ENCODE measurements around the gene FHIT.

The FHIT gene

DNA sequence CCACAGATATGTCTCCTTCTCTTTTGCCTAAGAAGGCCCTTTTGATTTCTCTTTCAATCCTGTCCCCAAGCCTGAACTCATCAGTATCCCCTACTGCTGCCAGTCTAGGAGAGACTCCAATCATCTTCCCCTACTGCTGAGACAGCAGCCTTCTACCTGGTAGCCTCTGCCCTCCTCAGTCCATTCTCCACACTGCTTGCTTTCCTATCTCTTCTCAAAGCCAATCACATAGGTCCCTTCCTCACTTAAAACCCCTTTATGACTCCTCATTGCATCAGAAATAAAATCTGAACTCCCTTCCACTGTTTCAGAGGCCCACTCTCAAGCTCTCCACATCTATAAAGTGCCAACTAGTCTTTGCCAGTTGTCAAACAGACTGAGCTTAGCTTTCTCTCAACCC is 1119.6 kb downstream of the FHIT start:
- Mint-ChIP-seq H3K9me3 (peaks cover 4 to 10% of the 10 kb centered on the region in 2 donors), H3K27ac (peak overlapping the region in 1 of 2 donors; percentile 4), H3K27me3 (no peaks in the 10 kb centered on the region), H3K4me3 (no peak overlapping the region), H3K4me1 (peaks cover 12% of the 10 kb centered on the region)
- ATAC-seq (peak; percentile 54), DNase-seq (no peak)

DNA sequence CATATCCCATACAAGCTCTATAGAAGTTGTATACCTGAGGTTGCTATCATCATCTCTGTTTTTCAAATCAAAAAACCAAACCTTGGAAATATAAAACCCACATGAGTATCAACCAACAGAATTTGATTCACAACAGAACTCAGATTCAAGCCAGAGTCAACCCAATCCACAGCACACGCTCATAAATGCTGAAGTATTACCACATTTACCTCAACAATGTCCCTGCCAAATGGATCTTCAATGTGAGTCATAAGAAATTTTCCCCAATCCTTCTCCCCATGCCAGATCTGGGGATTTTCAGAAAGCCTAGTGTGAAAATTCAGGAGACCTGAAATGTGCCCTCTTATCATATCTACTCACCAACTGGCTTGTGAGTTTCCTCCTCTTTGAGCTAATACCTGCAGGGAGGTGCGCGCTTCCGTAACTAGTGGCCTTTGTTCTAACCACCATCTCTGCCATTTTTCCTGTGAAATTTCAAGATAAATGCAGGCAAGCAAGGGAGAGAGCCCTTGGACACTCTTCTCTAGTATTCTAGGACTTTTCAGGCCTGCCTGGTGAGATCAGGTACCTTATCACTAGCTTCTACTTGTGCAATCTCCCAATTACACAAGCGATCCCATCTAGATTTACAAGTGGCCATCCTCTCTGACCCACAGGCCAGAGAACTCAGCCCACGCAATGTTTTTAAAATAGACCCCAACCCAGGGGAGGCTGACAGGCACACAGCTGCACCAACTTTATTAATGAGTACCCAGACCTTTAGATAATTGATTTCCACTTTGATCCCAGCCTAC is 1124.5 kb downstream of the FHIT start:
- DNase-seq (no peak), ATAC-seq (no peak)
- Mint-ChIP-seq H3K4me3 (no peak overlapping the region), H3K4me1 (peaks cover 1% of the 10 kb centered on the region), H3K27me3 (no peaks in the 10 kb centered on the region), H3K27ac (no peak overlapping the region), H3K9me3 (peaks cover 0 to 20% of the 10 kb centered on the region in 2 donors)

DNA sequence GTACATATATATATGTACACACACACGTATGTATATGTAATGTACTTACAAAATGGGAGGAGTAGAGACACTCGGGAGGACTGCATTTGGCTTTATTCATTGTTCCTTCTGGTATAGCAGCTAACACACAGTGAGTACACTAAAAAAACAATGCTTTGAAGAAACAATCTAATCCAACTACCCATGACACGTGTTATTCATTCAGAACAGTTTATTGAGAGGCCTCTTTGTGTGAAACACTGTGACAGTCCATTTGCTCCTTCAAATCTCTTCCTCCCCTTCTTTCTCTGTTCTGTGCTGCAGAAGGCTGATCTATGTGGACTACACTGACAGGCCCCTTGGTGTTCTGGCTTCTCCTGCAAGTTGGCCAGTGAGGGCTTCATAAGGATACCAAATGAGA is 1125.6 kb downstream of the FHIT start:
- Mint-ChIP-seq H3K27ac (peak overlapping the region in 1 of 2 donors; percentile 22), H3K27me3 (no peaks in the 10 kb centered on the region), H3K9me3 (peaks cover 0 to 20% of the 10 kb centered on the region in 2 donors), H3K4me1 (no peaks in the 10 kb centered on the region), H3K4me3 (no peak overlapping the region)
- no peak for ATAC-seq
- no peak for DNase-seq

DNA sequence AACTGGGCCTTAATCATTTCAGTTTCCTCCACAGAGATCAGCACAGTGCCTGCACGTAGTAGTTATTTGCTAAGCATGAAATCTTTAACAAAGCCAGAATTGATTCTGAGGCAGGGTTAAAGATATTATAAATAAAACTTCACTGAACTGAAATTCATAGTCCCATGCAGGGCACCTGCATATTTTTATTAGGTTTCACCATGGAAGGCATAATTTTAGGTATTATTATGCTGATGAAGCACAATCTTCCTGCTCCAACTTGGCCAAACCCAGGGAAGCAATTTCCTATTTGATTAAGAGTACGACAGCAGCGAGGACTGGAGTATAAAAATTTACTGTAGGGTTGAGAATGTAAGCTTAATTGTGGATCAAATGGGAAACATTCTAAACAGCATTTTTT is 1131.0 kb downstream of the FHIT start:
- DNase-seq (no peak), ATAC-seq (no peak)
- no peak overlapping the region for H3K27ac Mint-ChIP-seq
- H3K27me3 Mint-ChIP-seq = no peaks in the 10 kb centered on the region
- H3K9me3 Mint-ChIP-seq = no peaks in the 10 kb centered on the region
- H3K4me3 Mint-ChIP-seq = no peak overlapping the region
- no peaks in the 10 kb centered on the region for H3K4me1 Mint-ChIP-seq

DNA sequence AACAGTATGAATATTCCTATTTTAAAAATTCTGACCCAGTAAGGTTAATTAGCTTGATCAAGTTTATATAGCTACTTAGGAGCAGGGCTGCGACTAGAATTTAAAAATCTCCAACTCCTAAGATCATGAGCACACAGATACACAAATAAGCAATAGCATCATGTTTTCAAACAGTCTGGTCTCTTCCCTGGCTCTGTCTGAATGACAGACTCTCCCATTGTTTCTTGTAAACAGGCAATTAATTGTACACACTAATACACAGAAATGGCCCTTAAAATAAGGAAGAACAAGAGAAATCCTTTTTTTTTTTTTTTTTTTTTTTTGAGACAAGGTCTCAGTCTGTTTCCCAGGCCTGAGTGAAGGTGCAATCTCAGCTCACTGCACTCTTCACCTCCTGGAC is 1137.1 kb downstream of the FHIT start:
- H3K9me3 Mint-ChIP-seq = peaks cover 0 to 5% of the 10 kb centered on the region in 2 donors
- no peak for DNase-seq
- H3K27me3 Mint-ChIP-seq = no peaks in the 10 kb centered on the region
- no peak for ATAC-seq
- H3K4me1 Mint-ChIP-seq = no peaks in the 10 kb centered on the region
- no peak overlapping the region for H3K27ac Mint-ChIP-seq
- no peak overlapping the region for H3K4me3 Mint-ChIP-seq

DNA sequence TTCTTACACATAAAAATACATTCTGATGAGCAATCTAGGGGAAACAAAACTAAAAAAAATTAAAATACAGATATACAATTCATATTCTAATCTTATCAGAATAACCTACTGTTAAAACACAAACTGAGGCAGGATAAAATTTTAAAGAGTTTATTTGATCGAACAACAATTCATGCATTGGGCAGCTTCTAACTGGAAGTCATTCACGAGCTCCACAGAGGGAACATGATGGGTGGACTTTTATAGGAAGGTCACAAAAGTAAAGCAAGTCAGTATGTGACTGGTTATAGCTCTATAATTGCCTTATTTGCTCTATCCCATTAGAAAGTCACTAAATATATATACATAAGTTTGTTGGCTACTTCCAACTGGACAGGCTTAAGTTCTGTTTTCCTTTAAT is 1144.0 kb downstream of the FHIT start:
- H3K27me3 Mint-ChIP-seq = no peaks in the 10 kb centered on the region
- no peak for DNase-seq
- H3K4me3 Mint-ChIP-seq = no peak overlapping the region
- H3K9me3 Mint-ChIP-seq = no peaks in the 10 kb centered on the region
- H3K4me1 Mint-ChIP-seq = peaks cover 16% of the 10 kb centered on the region
- no peak overlapping the region for H3K27ac Mint-ChIP-seq
- no peak for ATAC-seq

DNA sequence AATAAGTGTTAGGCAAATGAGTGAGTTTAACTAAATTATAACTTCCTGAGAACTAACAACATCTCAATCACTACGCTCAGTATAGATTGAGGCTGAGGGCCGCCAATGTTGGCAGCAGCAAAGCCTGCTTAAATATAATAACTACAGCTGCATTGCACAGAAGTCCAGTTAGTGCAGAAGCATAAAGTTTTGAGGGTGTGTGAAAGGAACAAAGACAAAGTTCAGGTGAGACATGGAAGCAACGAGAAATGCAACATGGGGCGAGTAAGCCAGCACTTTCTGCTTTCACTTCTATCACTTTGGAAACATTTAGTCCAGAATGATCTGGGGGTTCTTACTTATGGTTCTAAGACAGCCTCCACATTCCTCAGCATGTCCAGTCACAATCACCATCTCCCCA is 1149.1 kb downstream of the FHIT start:
- Mint-ChIP-seq H3K9me3 (no peaks in the 10 kb centered on the region), H3K4me3 (no peak overlapping the region), H3K27me3 (no peaks in the 10 kb centered on the region), H3K4me1 (peaks cover 16% of the 10 kb centered on the region), H3K27ac (no peak overlapping the region)
- DNase-seq (no peak), ATAC-seq (no peak)

DNA sequence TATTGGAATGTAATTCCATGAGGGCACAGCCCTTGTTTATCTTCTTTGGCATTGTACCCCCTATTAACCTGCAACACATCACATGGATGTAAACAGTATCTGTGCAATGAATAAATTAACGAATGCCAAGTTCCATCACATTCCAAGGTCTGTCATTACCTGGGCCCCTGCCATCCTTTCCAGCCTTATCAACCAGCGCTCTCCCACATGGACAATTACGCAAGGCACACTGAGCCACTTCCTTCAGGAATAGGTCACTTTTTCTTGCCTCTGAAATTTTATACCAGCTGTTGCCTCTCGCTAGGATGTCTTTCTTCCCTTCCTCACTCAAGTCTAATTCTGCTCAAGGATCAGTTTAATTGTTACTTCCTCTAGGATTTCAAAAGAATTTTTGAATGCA is 1149.6 kb downstream of the FHIT start:
- Mint-ChIP-seq H3K27ac (no peak overlapping the region), H3K9me3 (peaks cover 0 to under 1% of the 10 kb centered on the region in 2 donors), H3K4me3 (no peak overlapping the region), H3K27me3 (no peaks in the 10 kb centered on the region), H3K4me1 (peaks cover 18% of the 10 kb centered on the region)
- ATAC-seq = no peak
- no peak for DNase-seq

DNA sequence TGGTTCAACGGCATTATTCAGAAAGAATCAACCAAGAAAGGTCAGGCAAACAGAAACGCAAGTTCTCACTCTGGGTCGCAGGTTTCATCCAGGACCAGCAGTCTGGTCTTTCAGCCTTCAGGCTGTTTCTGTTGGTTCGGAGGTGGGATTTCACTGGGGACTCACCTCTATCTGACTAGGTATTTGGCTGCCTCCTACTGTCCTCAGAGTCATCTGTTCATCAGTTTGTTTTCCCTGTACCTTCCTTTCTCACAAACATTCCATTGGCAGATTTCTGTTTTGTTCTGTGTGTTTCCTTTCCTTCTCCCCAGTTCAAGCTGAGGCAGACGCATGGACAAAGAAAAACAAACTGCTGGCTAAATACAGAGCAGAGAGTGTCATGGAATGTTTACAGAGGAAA is 1154.8 kb downstream of the FHIT start:
- Mint-ChIP-seq H3K4me3 (no peak overlapping the region), H3K4me1 (peaks cover 23% of the 10 kb centered on the region), H3K27ac (peak overlapping the region in 1 of 2 donors; percentile 5), H3K27me3 (no peaks in the 10 kb centered on the region), H3K9me3 (peaks cover 6 to 14% of the 10 kb centered on the region in 2 donors)
- DNase-seq (no peak), ATAC-seq (no peak)

DNA sequence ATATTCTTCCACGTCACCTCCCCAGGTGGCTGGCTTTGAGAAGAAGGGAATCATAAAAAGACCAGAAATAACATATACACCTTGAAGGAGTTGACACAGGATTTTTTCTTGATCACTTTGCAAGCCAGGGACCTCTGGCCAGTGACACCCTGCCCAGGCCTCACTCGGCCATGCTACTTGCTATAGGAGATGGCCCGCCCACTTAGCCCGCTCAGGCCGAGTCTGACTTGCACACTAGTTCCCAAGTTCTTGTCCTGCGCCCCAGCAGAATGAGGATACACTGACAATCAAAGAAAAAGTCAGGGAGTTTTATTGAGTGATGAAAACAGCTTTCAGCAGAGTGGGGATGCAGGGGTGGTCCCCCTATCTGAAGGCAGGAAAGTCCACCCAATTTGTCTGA is 1155.3 kb downstream of the FHIT start:
- Mint-ChIP-seq H3K27me3 (no peaks in the 10 kb centered on the region), H3K4me1 (peaks cover 28% of the 10 kb centered on the region), H3K27ac (peak overlapping the region in 1 of 2 donors; percentile 7), H3K9me3 (peaks cover 6 to 14% of the 10 kb centered on the region in 2 donors), H3K4me3 (no peak overlapping the region)
- no peak for ATAC-seq
- no peak for DNase-seq

DNA sequence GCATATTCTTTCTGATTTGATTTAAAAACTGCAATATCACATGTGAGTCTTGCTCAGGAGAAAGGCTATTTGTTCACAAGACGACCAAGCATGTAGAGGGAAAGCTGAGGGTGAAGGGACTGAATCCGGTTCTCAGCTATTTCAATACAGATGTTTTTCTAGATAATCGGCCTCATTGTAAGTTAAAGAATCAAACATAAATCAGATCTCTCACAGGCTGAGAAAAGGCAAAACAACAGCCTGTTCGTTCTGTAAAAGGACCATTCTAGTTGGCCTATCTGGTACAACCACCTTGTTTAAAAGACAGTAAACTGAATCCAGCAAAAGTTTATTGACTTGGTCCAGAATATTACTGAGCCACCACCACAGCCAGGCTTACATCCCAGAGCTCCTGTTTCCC is 1155.7 kb downstream of the FHIT start:
- ATAC-seq (no peak), DNase-seq (no peak)
- H3K4me1 Mint-ChIP-seq = peaks cover 32% of the 10 kb centered on the region
- H3K9me3 Mint-ChIP-seq = peaks cover 6 to 14% of the 10 kb centered on the region in 2 donors
- H3K27me3 Mint-ChIP-seq = no peaks in the 10 kb centered on the region
- H3K4me3 Mint-ChIP-seq = no peak overlapping the region
- no peak overlapping the region for H3K27ac Mint-ChIP-seq

DNA sequence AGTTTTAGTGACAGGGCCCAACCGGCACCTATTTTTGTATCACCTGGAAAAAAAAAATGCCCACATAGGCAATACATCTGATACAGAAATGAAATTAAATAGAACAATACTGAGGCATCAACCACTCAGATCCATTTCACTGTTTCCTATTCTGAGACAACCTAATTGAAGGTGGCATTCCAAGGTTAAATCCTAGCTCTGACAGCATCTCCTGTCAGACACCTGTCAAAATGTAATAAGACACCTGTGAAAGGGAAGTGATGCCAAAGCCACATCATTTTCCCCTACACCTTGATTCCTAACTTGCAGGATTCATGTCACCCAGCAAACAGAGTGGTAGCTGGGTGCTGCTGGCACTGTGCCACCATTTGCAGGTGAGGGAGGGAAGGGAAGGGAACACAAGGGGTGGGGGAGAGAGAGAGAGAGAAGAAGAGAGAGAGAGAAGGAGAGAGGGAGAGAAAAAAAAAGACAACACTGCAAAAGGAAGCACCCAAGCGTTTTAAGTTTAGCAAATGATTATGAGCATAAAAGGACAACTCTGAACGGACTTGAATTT is 1156.8 kb downstream of the FHIT start:
- Mint-ChIP-seq H3K27ac (no peak overlapping the region), H3K9me3 (peaks cover 6 to 14% of the 10 kb centered on the region in 2 donors), H3K4me1 (peaks cover 39% of the 10 kb centered on the region), H3K4me3 (no peak overlapping the region), H3K27me3 (no peaks in the 10 kb centered on the region)
- ATAC-seq = no peak
- no peak for DNase-seq

DNA sequence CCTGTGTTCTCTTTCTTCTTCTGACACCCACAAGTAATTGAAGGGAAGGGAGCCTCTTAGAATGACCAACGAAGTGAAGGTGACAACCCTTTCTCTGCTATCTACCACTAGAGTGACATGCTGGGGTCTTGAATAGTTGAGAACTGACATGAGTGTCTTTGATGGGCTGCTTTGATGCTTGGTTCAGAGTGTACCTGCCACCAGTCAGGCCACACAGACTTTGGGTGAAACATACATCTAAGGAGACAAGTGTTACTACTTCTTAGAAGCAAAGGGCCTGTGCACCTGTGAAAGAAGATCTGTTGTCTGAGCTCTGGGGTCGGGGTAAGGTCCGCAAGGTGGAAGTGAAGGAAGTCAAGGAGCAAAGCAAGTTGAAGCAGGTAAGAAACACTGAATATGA is 1160.7 kb downstream of the FHIT start:
- peak overlapping the region in 1 of 2 donors; percentile 0 for H3K27ac Mint-ChIP-seq
- ATAC-seq = no peak
- H3K4me3 Mint-ChIP-seq = no peak overlapping the region
- H3K27me3 Mint-ChIP-seq = no peaks in the 10 kb centered on the region
- no peak for DNase-seq
- peaks cover 56% of the 10 kb centered on the region for H3K4me1 Mint-ChIP-seq
- peaks cover 21 to 23% of the 10 kb centered on the region in 2 donors for H3K9me3 Mint-ChIP-seq

DNA sequence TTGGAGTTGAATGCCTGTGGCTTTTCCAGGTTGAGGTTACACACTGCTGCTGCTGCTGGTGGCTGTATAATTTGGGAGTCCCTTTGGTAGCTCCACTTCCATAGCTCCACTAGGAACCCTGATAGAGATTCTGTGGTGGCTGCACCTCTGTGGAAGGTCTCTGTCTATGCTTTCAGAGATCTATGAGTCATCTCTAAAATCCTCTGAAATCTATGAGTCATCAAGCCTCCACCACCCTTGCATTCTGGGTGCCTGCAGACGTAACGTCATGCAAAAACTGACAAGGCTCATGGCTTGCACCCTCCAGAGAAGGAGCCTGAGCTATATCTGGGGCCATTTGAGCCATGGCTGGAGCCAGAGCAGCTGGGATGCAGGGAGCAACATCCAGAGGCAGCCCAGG is 1164.4 kb downstream of the FHIT start:
- H3K27ac Mint-ChIP-seq = peak overlapping the region in 1 of 2 donors; percentile 34
- H3K9me3 Mint-ChIP-seq = peaks cover 20 to 25% of the 10 kb centered on the region in 2 donors
- DNase-seq (peak; percentile 27 to 61), ATAC-seq (peak; percentile 99)
- H3K4me3 Mint-ChIP-seq = peak overlapping the region in 1 of 2 donors; percentile 14
- H3K4me1 Mint-ChIP-seq = peaks cover 70% of the 10 kb centered on the region
- H3K27me3 Mint-ChIP-seq = no peaks in the 10 kb centered on the region

DNA sequence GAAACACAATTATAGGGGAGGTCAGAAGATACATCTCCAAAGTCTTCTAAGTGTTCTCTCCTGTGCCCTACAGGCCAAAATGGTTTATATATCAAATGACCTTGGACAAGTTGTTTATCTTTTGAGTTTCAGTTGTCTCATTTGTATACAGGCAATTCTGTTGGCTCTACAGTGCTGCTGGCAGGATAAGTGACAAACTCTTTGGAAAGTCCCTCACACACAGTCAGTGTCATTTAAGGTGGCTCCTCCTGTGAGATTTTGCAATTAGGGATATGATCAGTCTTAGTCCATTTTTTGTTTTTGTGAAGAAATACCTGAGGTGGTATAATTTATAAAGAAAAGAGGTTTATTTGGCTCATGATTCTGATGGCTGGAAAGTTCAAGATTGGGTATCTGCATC is 1165.6 kb downstream of the FHIT start:
- no peak overlapping the region for H3K4me3 Mint-ChIP-seq
- H3K27me3 Mint-ChIP-seq = no peaks in the 10 kb centered on the region
- H3K27ac Mint-ChIP-seq = no peak overlapping the region
- H3K4me1 Mint-ChIP-seq = peaks cover 70% of the 10 kb centered on the region
- ATAC-seq = peak; percentile 39
- H3K9me3 Mint-ChIP-seq = peaks cover 20 to 28% of the 10 kb centered on the region in 2 donors
- no peak for DNase-seq

DNA sequence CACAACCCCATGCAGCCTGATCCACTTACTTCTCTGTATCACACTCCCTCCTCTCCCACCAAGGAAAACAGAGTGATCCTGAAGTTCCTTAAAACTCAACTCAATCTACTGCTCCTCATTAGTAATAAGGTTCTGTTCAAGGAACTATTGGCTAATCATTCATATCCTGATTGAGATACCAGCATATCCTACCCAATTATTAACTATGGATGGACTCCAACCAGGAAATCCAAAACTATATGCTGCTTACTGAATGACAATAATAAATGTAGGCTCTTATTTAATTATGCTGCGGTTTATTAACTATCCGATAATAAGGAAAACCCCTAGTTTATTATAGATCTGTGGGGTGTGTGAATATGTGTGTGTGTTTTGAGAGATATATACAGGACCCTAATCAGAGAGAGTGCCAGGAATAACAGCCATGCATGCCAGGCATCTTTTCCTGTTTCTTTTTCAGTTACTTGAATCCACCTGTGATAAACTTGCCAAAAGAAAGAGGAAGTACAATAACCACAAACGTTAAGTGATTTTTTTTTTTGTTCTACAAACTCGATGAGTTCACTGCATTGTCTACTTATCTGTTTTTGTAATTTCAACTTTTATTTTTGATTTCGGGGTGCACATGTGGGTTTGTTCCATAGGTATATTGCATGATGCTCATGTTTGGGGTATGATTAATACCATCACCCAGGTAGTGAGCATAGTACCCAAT is 1169.7 kb downstream of the FHIT start:
- peak overlapping the region; percentile 41 to 54 for H3K4me3 Mint-ChIP-seq
- H3K4me1 Mint-ChIP-seq = peaks cover 68% of the 10 kb centered on the region
- DNase-seq (no peak), ATAC-seq (no peak)
- H3K27ac Mint-ChIP-seq = peak overlapping the region; percentile 8 to 44
- peaks cover 17% of the 10 kb centered on the region in 2 donors for H3K9me3 Mint-ChIP-seq
- no peaks in the 10 kb centered on the region for H3K27me3 Mint-ChIP-seq
